GM21528 (cell line): ENCODE data around the gene GRIK2.

Source experiments
- ATAC-seq: cut with Tn5 transposase; IDR thresholded peaks from one replicate; pipeline ENCODE4 v1.9.1; 2021; ENCODE audit warnings: mild to moderate bottlenecking, moderate library complexity; ENCODE audit not compliant: unreplicated experiment, low FRiP score

The GRIK2 gene

DNA sequence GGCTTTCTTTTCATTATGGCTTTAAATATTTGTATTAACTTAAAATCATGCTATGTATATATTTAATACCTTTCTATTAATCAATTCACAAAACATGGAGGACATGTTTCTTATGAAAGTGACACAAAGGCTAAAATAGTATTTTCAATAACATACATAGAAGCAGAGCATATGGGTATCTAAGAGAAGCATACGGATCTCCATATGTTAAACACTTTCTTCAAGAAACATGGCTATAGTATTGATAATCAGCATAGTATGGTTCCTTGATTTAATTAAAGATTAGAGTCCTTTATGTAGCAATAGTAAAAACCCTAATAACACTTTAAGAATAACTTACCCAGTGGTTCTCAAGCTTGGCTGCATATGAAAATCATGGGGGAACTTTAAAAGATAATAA lies 58.5 kb downstream of the GRIK2 start:
- no peak for ATAC-seq

DNA sequence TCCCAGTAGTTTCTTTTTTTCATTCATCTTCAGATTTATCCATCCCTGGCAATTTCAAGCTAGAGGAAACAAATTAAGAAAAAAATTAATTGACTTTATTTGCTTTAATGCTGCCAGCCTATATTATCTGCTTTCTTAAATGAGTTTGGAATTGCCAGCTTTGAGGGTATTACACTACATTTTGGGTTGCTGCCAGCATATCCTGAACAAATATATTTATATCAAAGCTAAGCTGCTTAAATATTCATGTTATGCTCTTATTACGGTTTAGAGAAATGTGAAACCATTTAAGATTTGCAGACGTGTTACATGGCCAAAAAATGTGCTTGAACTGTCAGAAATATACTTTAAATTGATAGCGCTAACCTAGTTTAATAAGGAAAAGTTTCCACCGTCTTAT lies 59.7 kb downstream of the GRIK2 start:
- ATAC-seq, result no peak

DNA sequence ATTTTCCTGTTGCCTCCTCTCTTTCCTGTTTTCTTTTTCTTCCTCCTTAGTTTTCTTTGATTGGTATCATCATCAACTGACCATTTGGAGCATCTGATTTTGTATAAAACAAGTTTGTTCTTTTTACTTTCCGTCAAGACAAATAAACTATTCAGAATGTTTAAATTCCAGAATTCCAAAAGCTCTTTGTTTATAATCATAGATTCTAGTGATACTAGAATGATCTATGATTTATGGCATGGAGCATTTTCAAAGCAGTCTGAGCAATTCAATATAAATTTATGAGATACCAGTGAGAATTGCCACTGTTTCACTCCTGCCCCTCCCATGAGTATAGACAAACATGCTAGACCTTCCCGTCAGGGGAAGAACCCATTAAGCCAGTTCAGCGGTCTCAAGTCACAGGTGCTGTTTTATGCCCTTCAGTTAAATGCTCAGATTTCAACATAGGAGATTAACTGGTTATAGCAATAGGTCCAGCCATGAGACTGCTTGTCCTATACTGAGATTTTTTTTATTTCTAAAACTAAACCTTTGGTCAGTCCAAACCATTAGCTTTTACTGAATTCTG lies 60.7 kb downstream of the GRIK2 start:
- no peak for ATAC-seq

DNA sequence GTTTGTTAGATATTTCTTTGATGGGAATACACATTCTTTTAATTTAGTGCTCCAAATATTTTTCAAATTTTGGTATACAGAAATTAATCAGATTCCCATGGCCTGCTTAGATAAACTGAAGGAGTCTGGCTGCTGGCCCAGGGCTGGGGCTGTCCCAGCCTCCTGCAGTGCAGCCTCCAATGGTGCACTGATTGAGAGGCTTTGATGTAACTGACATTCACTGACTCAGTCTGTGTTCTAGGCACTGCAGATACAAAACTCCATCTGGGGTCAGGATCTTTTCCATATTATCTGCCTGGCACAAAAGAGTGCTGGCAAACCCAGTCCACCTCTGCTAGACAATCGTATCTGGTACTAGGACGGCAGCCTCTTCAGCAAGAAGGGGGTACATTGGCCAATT lies 64.8 kb downstream of the GRIK2 start:
- ATAC-seq, result no peak

DNA sequence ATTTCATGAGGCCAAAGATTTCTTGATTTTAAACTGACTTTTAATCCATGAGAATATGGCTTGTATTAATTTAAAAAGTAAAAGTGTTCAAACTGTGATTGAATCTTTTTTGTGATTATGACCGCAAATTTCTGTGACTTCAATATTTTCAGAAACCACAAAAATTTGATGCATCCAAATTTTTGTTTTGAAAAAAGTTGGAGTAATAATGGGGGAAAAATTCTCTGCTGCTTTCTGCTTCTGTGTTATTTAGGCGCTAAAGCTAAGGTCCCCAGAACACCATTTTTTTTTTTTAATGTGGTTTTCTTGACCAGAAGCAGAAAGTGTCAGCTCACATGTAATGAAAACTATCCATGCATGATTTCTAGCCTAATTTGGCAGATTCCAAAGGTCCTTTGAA lies 65.3 kb downstream of the GRIK2 start:
- ATAC-seq, result no peak

DNA sequence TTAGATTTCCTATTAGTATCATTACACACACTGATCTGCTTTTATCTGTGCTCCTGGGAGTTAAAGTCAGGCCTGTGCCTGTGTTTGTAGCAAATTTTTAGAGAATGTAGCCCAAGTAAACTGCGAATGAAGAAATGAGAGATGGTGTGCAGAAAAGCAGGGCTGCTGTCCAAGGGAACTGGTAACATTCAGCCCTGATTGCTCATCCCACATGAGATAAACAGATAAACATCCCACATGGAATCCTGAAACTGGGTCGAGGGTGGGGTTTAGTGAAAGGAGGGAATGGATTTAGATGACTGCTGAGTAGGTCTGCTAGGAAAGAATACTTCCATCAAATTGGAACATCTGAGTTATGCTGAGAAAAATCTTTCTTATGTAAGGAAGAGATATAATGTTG lies 69.1 kb downstream of the GRIK2 start:
- no peak for ATAC-seq

DNA sequence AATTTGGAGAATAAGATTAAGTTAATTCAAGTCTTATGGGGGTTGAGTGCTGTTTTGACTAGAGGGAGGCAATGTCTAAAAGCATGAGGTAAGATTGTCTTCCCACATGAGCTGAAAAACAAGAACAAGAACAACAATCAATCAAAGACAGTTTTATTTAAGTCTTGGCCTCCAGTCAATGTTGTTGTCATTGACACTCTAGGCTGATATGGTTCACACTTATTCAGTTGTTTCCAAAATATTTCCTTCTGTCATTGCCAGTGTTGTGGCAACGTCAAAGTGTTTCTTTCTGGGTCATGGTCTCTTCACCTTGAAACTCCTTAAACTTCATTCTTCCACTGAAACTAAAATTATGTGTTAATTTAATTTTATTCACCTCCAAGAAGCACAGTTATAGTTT lies 72.4 kb downstream of the GRIK2 start:
- no peak for ATAC-seq

DNA sequence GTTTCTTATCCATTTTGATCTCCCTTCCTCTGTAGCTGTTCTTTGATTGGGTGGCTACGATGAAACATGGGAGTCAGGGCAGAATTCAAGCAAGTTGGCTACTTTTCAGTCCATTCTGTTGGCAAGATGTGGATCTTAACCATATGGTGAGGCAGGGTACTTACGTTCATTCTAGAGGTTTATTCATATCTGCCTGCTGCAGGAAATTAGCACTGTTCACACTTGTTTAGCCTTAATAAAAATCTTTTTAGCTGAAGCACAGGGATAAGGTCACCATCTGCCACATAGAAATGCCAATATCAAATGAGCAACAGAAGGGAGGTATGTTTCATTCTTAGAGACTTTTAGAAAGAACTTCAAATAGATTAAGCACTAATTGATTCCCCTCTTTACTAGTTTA lies 83.9 kb downstream of the GRIK2 start:
- ATAC-seq, result no peak

DNA sequence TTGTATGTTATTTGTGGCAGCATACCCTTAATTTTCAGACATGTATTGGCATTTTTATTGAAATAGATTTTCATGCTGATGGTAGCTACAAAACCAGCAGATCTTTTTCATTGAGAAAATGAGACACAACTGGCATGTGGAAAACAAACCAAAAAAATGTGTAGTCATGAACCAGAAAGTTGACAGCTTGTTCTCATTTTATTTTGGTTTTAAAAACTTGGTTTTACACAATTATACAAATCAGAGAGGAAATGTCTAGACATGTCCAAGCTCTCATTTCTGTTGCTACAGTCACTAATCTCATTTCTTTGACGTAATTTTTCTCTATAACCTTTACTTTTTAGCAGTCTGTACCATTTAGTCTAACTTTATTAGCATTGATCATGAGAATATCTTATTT lies 85.4 kb downstream of the GRIK2 start:
- ATAC-seq, result no peak

DNA sequence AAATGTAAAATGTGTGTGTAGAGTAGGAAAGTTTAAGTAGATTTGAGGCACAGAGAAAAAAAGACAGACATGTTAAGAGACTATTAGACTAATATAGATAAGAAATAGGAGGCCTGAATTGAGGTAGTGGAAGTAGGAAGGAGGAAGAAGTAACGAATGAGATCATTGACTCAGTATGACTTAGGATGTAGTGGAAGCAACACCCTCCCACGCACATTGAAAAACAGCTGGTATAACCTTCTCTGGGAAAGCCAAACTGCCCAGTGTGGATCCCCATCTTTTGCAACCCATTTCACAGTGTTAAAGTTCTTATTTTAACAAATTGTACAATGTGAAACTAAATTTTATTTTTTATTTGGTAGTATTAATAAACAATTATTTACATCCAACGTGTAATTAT lies 89.1 kb downstream of the GRIK2 start:
- ATAC-seq, result no peak

DNA sequence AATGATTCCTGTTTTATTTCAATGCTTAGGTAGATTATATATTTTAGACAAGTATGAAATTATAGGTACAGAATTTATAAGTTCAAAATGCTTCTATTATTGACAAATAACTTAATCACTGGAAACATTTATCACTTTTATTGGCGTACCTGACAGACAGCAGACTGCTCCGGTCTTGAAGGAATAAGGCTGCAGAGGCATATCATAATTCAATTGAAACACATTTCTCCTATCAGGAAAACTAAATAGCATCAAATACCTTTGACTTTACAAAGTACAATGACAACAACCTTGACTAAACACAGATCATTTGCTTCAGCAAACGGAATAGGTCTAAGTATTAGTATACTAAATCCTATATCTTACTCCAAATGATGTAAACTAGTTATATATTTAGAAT lies 91.3 kb downstream of the GRIK2 start:
- ATAC-seq, result no peak

DNA sequence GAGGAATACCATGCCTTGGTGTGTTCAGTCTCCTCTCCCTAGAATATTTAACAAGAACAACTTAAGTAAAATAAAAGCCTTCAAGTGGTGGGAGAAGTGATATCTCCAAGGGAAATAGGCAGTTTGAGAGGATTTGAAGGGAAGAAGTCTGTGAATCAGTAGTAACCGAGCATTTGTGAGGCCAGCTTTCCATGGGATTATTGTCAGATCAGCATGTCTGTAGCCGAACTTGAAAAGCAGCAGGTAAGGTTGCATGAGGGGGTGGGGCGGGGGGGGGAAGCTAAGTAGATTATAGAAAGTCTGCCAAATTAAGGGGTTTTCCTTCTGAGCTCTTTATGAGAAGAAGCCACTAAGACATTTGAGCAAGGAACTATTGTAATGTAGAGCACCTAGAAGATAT lies 92.6 kb downstream of the GRIK2 start:
- ATAC-seq, result no peak

DNA sequence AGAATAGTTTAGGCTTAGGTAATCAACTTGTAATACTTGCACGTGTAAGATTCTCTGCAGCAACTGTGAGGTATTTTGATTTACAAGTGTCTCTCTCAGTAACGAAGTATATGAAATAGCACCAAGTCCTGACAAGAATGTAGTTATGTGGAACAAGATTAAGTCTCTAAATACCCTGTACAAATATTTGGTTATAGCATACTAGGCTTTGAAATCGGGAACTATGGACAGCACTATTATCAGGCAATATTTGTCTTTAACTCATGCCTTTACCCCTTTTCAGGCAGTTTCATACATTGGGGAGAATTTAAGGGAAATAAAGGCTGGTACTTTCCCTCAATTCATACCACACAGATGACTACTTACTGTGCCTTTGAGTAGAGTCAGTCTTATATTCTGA lies 93.2 kb downstream of the GRIK2 start:
- no peak for ATAC-seq

DNA sequence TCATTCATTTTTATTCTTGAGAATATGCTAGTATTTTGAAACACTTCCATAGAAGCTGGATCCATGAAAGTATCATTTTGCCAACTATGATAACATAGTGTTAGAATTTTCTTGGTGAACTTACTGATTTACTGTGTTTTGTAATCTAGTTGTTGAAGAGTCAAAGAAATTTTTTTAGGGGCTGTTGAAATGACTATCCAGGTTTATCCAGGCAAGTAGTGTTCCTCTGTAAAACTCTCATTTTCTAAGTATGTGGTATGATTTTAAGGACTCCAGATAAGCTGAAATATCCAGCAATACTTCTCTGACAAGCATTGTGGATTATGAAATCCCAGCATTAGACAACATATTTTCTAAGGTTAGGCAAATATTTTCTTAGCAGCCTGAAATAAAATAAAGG lies 95.9 kb downstream of the GRIK2 start:
- no peak for ATAC-seq

DNA sequence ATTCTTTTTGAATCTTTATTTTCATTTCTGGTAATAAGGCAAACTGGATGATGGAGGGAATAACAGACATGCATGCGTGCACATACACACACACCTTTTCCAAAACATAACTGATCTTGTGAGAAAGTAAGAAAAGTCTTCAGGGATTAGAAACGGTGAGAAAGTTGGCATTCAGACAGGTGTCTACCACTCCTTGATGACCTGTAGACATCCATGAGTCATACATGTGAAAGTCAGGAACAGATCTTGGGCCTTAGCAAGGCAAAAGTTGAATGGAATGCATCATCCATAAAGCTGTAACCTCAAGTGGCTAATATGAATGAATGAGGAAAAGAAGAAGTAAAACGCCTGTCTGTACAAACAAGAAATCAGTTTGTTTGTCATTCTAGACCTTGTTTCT lies 97.3 kb downstream of the GRIK2 start:
- no peak for ATAC-seq

DNA sequence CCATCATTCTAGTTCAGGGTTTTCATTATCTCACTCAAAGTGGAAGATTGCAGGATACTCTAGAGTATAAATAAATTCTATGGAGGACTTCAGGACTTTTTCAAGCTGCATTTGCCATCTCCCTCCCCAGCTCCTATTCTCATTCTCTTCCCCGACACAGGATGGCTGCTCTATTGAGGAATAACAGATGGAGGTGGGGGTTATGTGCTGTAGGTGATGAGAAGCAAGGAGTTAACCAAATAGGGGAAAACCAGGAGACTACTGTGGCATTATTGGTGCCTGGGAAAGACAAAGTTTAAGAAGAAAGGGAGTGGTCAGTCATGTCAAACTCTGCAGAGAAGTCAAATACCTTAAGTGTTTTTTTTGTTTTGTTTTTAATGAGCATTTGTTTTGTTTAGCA lies 109.3 kb downstream of the GRIK2 start:
- ATAC-seq, result no peak

DNA sequence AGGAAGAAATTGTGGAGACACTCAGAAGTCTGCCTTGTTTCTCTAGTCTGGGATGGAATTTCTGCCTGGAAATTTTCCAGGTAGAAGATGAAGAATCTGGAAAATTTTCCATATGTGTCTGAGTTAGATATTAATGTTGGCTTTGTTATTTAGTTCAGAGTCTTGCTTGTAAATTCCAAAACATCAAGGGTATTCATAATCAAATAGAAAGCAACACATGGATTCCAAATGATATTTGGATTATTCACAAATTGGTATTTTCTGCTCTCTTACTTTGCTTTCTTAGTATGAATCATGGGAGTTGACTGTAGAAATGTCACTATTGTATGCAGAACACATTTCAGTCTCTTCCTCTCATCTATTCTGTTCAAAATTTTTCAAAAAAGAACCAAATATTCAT lies 116.0 kb downstream of the GRIK2 start:
- no peak for ATAC-seq

DNA sequence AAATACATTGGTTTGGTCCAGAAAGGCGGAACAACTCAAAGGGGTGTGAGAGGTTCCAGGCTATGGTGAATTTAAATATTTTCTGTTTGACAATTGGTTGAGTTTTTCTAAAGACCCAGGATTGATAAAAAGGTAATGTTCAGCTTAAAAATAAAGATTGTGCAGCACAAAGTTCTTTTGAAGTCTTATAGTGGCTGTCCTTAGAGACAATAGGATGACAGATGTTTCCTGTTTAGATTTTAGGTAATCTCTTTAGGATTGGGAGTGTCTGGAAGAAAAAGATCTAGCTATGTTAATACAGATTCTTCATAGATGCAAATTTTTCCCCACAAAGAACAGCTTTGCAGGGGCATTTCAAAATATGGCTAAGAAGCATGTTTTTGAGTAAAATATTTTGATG lies 119.7 kb downstream of the GRIK2 start:
- ATAC-seq, result no peak

DNA sequence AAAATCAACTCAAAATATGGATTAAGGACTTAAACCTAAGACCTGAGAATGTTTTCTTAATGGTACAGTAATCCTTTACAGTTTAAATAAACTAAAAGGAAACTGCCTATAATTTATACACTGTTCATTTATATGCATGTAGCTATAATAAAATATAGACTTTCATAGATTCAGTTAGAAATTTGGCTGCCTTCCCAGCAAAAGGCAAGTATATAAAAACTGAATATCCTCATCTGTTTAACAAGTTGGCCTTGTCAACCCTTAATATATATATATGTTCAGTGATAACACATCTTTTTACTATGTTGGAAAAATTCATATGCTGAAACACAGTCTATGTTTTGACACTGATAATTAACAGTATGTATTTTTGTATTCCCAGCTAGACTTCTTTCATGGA lies 123.1 kb downstream of the GRIK2 start:
- no peak for ATAC-seq

DNA sequence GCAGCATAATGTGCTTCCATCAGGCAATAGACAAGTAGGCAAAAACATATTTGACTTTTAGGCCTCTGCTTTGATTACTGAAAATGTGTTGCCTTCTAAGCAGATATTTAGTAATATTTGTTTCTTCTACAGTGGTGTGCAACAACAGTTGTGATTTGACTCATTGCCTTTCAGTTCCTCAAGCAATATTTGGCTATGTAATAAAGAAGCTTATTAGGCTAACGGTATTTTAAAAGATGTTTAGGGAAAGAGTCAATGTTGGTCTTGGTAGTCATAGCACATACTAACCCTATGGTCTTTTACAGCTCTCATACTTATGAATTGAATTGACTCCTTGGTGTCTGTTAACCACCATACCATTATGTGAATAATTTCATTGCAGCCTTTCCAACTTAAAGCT lies 124.1 kb downstream of the GRIK2 start:
- no peak for ATAC-seq

DNA sequence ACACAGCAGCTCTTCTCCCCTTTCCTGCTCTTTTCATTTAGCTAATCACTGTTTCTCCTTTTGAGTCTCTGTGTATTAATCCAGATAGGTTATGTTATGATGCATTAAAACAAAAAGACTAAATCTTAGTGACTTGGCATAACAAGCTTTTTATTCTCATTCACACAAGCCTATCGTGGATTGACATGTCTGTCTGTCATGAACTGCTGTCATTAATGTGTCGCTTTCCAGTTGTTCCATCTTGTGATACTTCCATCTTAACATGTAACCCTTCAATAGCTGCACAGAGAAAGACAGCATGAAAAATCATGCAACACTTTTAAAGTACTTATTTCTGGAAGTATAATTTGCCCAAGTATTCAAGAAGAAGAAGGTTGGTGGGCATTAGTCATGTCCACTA lies 128.7 kb downstream of the GRIK2 start:
- ATAC-seq, result no peak

DNA sequence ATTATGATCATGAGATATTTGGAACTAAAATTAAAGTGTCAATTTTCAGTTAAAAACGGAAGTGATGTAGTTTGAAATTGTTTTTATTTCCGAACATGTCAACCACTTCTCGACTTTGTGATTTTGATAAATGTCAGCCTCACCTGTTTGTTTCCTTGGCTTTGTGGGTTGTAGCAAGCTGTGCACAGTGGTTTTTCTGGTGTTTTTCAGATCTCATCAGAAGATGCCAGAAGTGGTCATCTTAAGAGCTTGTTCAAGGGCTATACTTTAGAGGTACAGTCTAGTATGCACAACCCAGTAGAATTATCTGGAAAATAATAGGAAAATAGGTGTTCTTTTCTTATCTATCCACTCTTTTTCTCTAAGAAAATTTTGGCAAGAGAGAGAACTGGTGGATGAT lies 134.0 kb downstream of the GRIK2 start:
- ATAC-seq, result no peak

DNA sequence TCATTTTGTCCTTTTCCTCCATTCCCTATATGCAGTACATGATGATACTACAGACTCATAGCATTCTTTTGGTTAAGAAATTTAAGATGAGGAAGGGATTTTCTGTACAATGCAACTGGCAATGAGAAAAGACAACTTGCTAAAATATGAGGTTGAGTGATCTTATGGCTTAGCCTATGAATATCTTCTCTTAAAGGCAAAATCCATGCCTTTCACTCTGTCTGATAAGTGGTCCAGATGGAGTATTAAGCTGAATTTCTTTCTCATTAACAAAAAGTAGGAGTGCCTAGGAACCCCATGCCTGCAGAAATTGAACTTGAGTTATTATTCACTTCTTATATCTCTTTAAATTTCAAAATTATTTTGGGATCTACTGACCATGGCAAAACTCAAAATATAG lies 135.3 kb downstream of the GRIK2 start:
- ATAC-seq, result no peak
